Measurements from ENCODE around the gene EIF3D. TPM values are rescaled to one million over a fixed set of nuclear protein-coding genes. Genes with fewer than 3 reads are reported as not detected.

Gene EIF3D
- total RNA-seq, 2 donors from 2014 or later = 136 to 177 TPM

- Histone ChIP-seq H3K27ac (no peak overlapping the region), H3K9me3 (no peaks in the 10 kb centered on the region), H3K4me1 (no peaks in the 10 kb centered on the region), H3K36me3 (replicated peaks in 1 of 2; ENCODE audit: insufficient read depth in 1 of 2, low read depth in 2 of 2) (no peaks in the 10 kb centered on the region), H3K27me3 (no peaks in the 10 kb centered on the region), H3K4me3 (no peak overlapping the region)
- intact Hi-C loops (cut with DNase I) = no loop called here
- DNase-seq (no peak), ATAC-seq (no peak)
- TF ChIP-seq CTCF (IDR thresholded peaks at IDR 0.05) = no peak
- TF ChIP-seq POLR2A (IDR thresholded peaks at IDR 0.05) = no peak
- 62 to 74% methylated on average over 2 to 3 of the region's 3 CpGs for WGBS, 2 donors
Measured at GRCh38 chr22:36563001-36563400, 34.0 kb upstream of the EIF3D start.

- WGBS, 2 donors = 69 to 72% methylated on average over 8 to 11 of the region's 11 CpGs
- Histone ChIP-seq H3K27ac (no peak overlapping the region), H3K36me3 (replicated peaks in 1 of 2; ENCODE audit: insufficient read depth in 1 of 2, low read depth in 2 of 2) (no peaks in the 10 kb centered on the region), H3K9me3 (no peaks in the 10 kb centered on the region), H3K27me3 (no peaks in the 10 kb centered on the region), H3K4me3 (no peak overlapping the region), H3K4me1 (no peaks in the 10 kb centered on the region)
- no peak for DNase-seq
- no peak for ATAC-seq
- intact Hi-C loops (cut with DNase I) = no loop called here
- TF ChIP-seq POLR2A (IDR thresholded peaks at IDR 0.05) = no peak
- TF ChIP-seq CTCF (IDR thresholded peaks at IDR 0.05) = no peak
Measured at GRCh38 chr22:36562261-36562835, 33.4 kb upstream of the EIF3D start.

GRCh38 chr22:36561291-36561811 lies 32.4 kb upstream of the EIF3D start:
- DNase-seq (no peak), ATAC-seq (no peak)
- Histone ChIP-seq H3K36me3 (replicated peaks in 1 of 2; ENCODE audit: insufficient read depth in 1 of 2, low read depth in 2 of 2) (no peaks in the 10 kb centered on the region), H3K27ac (no peak overlapping the region), H3K4me1 (no peaks in the 10 kb centered on the region), H3K27me3 (no peaks in the 10 kb centered on the region), H3K4me3 (no peak overlapping the region), H3K9me3 (no peaks in the 10 kb centered on the region)
- 41 to 42% methylated on average over 6 of the region's 6 CpGs for WGBS, 2 donors
- TF ChIP-seq POLR2A (IDR thresholded peaks at IDR 0.05) = no peak
- no peak for TF ChIP-seq CTCF (IDR thresholded peaks at IDR 0.05)
- intact Hi-C loops (cut with DNase I) = no loop called here

- Histone ChIP-seq H3K4me1 (no peaks in the 10 kb centered on the region), H3K9me3 (no peaks in the 10 kb centered on the region), H3K36me3 (replicated peaks in 1 of 2; ENCODE audit: insufficient read depth in 1 of 2, low read depth in 2 of 2) (no peaks in the 10 kb centered on the region), H3K27ac (no peak overlapping the region), H3K27me3 (no peaks in the 10 kb centered on the region), H3K4me3 (no peak overlapping the region)
- DNase-seq = no peak
- intact Hi-C loops (cut with DNase I) = no loop called here
- TF ChIP-seq POLR2A (IDR thresholded peaks at IDR 0.05) (no peak), CTCF (IDR thresholded peaks at IDR 0.05) (no peak)
- no peak for ATAC-seq
- WGBS, 2 donors = 90% methylated on average over 3 of the region's 3 CpGs
Measured at GRCh38 chr22:36560001-36560400, 31.0 kb upstream of the EIF3D start.

- ATAC-seq (no peak), DNase-seq (no peak)
- WGBS, 2 donors = 31 to 63% methylated on average over 4 to 5 of the region's 5 CpGs
- no peaks in the 10 kb centered on the region for H3K36me3 ChIP-seq (replicated peaks in 1 of 2; ENCODE audit: insufficient read depth in 1 of 2, low read depth in 2 of 2)
- no peaks in the 10 kb centered on the region for H3K9me3 ChIP-seq
- no peaks in the 10 kb centered on the region for H3K4me1 ChIP-seq
- TF ChIP-seq POLR2A (IDR thresholded peaks at IDR 0.05) (no peak), CTCF (IDR thresholded peaks at IDR 0.05) (no peak)
- intact Hi-C loops (cut with DNase I) = no loop called here
- H3K4me3 ChIP-seq = no peak overlapping the region
- no peaks in the 10 kb centered on the region for H3K27me3 ChIP-seq
- H3K27ac ChIP-seq = no peak overlapping the region
Measured at GRCh38 chr22:36554098-36554497, 25.1 kb upstream of the EIF3D start.
